Cardiac muscle cell (in vitro differentiated cells and primary cell): Measurements from ENCODE around the gene CLEC3B. TPM values are rescaled to one million over a fixed set of nuclear protein-coding genes. Genes with fewer than 3 reads are reported as not detected.

Experiments
- DNase-seq, 2 donors: peaks; one replicate each; pipeline versions ENCODE4 v3.0.0 to v3.0.0-alpha.2; 2010 to 2017; ENCODE audit warnings: low read depth in 1 of 2, low spot score in 1 of 2
- H3K27ac ChIP-seq: fragments of 200-600 bp; sonication (generic); 2 replicates; pipeline ENCODE4 v1.5.1; 2016
- H3K27me3 ChIP-seq: fragments of 200-600 bp; sonication (generic); 2 replicates; pipeline ENCODE4 v1.6.0; 2016; ENCODE audit warnings: control low read depth
- H3K36me3 ChIP-seq: fragments of 200-600 bp; sonication (generic); 2 replicates; pipeline ENCODE4 v1.5.1; 2016; ENCODE audit warnings: control low read depth
- H3K4me1 ChIP-seq: fragments of 200-600 bp; sonication (generic); 2 replicates; pipeline ENCODE4 v1.8.1; 2017; ENCODE audit warnings: low read depth, mild to moderate bottlenecking, mixed run types
- H3K4me3 ChIP-seq: fragments of 200-600 bp; sonication (generic); 2 replicates; pipeline ENCODE4 v1.5.1; 2016; ENCODE audit warnings: mild to moderate bottlenecking
- H3K9me3 ChIP-seq: fragments of 200-600 bp; sonication (generic); 2 replicates; pipeline ENCODE4 v1.5.1; 2017; ENCODE audit warnings: low read depth, mild to moderate bottlenecking, control low read depth
- CTCF ChIP-seq: IDR thresholded peaks from 2 replicates; pipeline ENCODE4 v1.5.1; 2012; ENCODE audit warnings: low read depth, mild to moderate bottlenecking, low read length
- polyA plus RNA-seq: library from polyadenylated mRNA; unstranded; fragments of >200 nt; fragmentation: Nextera tagmentation; extraction: Ambion mirVana; gene quantifications from 2 replicates; pipeline ENCODE4 v1.2.1, GENCODE V29; 2016
- total RNA-seq: library from RNA; depleted of rRNA; stranded (reverse); fragments of >200 nt; gene quantifications from 2 replicates; pipeline ENCODE4 v1.2.3, GENCODE V29; 2016

The CLEC3B gene
- total and polyA plus RNA-seq, 2 experiments from 2014 or later: 0.21 to 1.3 TPM

- no peaks in the 10 kb centered on the region for H3K4me1 ChIP-seq
- no peak for DNase-seq
- H3K36me3 ChIP-seq: no peaks in the 10 kb centered on the region
- H3K27ac ChIP-seq: no peak overlapping the region
- no peaks in the 10 kb centered on the region for H3K9me3 ChIP-seq
- peaks cover 21% of the 10 kb centered on the region for H3K27me3 ChIP-seq
- no peak for TF ChIP-seq CTCF
- no peak overlapping the region for H3K4me3 ChIP-seq
Observed at GRCh38 chr3:45029661-45030060, 3.6 kb downstream of the CLEC3B start.

DNA sequence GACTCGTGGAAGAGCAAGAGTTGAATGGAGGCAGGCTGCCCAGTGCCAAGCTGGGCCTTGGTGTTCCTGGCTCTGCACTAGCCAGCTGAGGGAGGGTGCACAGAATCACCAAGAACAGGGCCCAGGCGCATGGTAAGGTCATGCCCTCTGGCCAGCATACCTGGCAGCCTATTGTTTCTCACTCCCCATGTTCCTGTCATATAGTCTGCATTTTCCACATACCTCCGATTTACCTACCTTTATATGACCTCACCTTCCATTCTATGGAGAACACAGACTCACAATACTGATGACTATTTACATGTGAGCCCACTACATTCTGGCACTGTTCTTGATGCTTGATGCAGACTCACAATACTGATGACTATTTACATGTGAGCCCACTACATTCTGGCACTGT lies 5.4 kb downstream of the CLEC3B start:
- DNase-seq: no peak
- H3K27ac ChIP-seq: no peak overlapping the region
- H3K4me3 ChIP-seq: no peak overlapping the region
- H3K36me3 ChIP-seq: no peaks in the 10 kb centered on the region
- TF ChIP-seq CTCF: no peak
- peaks cover 6% of the 10 kb centered on the region for H3K4me1 ChIP-seq
- peaks cover 40% of the 10 kb centered on the region for H3K27me3 ChIP-seq
- H3K9me3 ChIP-seq: no peaks in the 10 kb centered on the region

DNA sequence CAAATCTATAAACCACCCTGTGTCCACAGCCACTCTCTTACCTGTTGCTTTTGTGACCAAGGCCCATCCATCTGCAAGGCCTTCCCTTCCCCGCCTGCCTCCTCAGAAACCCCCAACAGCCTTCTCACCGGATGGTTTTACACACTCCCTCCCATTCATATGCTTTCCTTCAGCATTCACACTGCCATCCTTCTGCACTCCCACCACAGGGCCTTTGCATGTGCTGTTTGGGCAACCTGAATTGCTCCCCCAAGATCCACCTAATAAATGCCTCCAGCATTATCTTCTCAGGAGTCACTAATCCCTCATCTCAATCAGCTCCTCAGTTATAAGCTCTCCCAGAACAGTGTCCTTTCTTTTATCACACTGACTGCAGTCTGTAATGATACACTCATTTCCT lies 6.0 kb downstream of the CLEC3B start:
- TF ChIP-seq CTCF: no peak
- H3K9me3 ChIP-seq: no peaks in the 10 kb centered on the region
- DNase-seq: no peak
- peaks cover 11% of the 10 kb centered on the region for H3K4me1 ChIP-seq
- H3K36me3 ChIP-seq: no peaks in the 10 kb centered on the region
- H3K27ac ChIP-seq: no peak overlapping the region
- H3K4me3 ChIP-seq: no peak overlapping the region
- peaks cover 44% of the 10 kb centered on the region for H3K27me3 ChIP-seq

DNA sequence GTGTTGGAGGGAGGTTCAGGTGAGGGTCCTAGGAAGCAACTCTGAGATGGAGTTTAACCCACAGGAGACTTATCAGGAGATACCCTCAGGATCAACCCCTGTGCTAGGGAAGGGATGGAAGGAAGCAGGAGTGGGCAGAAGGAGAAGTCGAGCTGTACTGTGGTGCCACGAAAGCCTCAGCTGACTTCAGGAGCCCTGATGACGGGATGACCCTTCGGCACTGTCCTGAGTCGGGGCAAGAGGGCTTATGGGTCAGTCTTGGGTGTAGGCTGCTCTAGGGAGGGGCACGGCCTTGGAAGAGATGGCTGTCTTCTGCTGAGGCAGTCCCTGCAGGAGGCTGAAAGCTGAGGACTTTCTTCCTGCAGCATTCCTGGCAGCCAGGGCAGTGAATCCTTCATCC lies 7.7 kb downstream of the CLEC3B start:
- peaks cover 11% of the 10 kb centered on the region for H3K4me1 ChIP-seq
- TF ChIP-seq CTCF: no peak
- H3K4me3 ChIP-seq: no peak overlapping the region
- H3K9me3 ChIP-seq: no peaks in the 10 kb centered on the region
- no peak for DNase-seq
- H3K27ac ChIP-seq: no peak overlapping the region
- peaks cover 44% of the 10 kb centered on the region for H3K27me3 ChIP-seq
- H3K36me3 ChIP-seq: no peaks in the 10 kb centered on the region

DNA sequence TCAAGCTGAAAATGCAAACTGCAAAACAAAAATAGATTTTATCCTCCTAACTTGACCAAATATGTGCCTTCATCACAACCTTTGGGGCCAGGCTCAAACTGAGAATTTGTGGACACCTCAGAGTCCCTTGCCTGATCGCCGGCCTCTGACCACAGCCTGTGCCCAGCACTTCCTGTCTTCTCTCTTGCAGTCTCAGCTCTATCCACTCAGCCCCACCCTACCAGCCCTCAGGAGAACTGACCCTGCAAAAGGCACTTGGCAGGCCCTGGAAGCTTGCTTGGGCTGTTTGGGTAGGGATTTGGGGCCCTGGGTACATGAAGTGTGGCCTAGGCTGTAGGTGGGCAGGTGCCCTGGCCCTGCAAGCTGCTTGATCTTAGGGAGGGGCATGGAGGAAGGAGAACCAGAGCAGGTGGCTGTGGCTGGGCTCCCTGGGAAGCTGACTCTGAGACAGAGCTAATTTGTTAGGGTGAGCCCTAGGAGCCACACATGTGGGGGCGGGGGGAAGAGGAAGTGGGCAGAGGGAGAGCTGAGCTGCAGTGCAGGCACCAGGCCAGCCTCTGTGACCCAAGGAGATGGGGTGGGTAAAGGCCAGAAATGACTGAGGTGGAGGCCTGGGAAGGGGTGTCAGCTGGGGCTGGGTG lies 8.6 kb downstream of the CLEC3B start:
- DNase-seq: no peak
- Histone ChIP-seq H3K4me3 (no peak overlapping the region), H3K27ac (no peak overlapping the region), H3K36me3 (no peaks in the 10 kb centered on the region), H3K9me3 (no peaks in the 10 kb centered on the region), H3K27me3 (peaks cover 44% of the 10 kb centered on the region), H3K4me1 (peaks cover 11% of the 10 kb centered on the region)
- no peak for TF ChIP-seq CTCF
